ENCODE data around the gene RBKS. TPM values are rescaled to one million over a fixed set of nuclear protein-coding genes. Genes with fewer than 3 reads are reported as not detected.

The RBKS gene
- total and polyA plus RNA-seq, 2 of the 13 experiments (the other 11 are each of a cell fraction or from before 2014, with no cell fraction given): 7.7 to 8.3 TPM

GRCh38 chr2:27890924-27891672 lies 911 bp upstream of the RBKS start (continued):
- TF ChIP-seq SKIL (CRISPR knock-in tag; IDR thresholded peaks at IDR 0.05; ENCODE audit: borderline replicate concordance) (no peak), ZNF660 (CRISPR knock-in tag; IDR thresholded peaks at IDR 0.05; ENCODE audit: borderline replicate concordance, low read depth) (no peak), ZNF879 (CRISPR knock-in tag; IDR thresholded peaks at IDR 0.05) (no peak), TEAD2 (CRISPR knock-in tag; IDR thresholded peaks at IDR 0.05) (no peak), ZSCAN22 (CRISPR knock-in tag; IDR thresholded peaks at IDR 0.05) (no peak), CEBPG (CRISPR knock-in tag; IDR thresholded peaks at IDR 0.05) (no peak), TBP (CRISPR knock-in tag; IDR thresholded peaks at IDR 0.05) (no peak), ZBTB8A (CRISPR knock-in tag; IDR thresholded peaks at IDR 0.05; ENCODE audit: borderline replicate concordance, low read depth) (0 out of 2 replicates have a peak, but pooled peaks have one; percentile 74), SRSF4 (IDR thresholded peaks at IDR 0.05; ENCODE audit: low read depth, low read length, poor library complexity, severe bottlenecking) (no peak), ZSCAN30 (CRISPR knock-in tag; IDR thresholded peaks at IDR 0.05) (no peak), MTERF4 (CRISPR knock-in tag; IDR thresholded peaks at IDR 0.05) (no peak), ZFX (CRISPR knock-in tag; IDR thresholded peaks at IDR 0.05; ENCODE audit: low read depth) (no peak), NR0B2 (CRISPR knock-in tag; IDR thresholded peaks at IDR 0.05) (peak; percentile 82; the same call in 1 of the 2 replicates), AKAP8 (CRISPR knock-in tag; IDR thresholded peaks at IDR 0.05) (no peak), MIXL1 (CRISPR knock-in tag; IDR thresholded peaks at IDR 0.05) (no peak), RFX3 (CRISPR knock-in tag; IDR thresholded peaks at IDR 0.05) (no peak), EP300 (IDR thresholded peaks at IDR 0.05; ENCODE audit: low read depth in 2 of 2, low read length in 2 of 2) (no peak), EP300 (CRISPR knock-in tag; IDR thresholded peaks at IDR 0.05; ENCODE audit: borderline replicate concordance) (peak; percentile 28; the same call in 1 of the 2 replicates), ZMAT3 (CRISPR knock-in tag; conservative IDR thresholded peaks at IDR 0.05) (no peak; the same call in 1 of the 2 replicates), MXD4 (CRISPR knock-in tag; IDR thresholded peaks at IDR 0.05) (0 out of 2 replicates have a peak, but pooled peaks have one; percentile 23), GTF2F1 (IDR thresholded peaks at IDR 0.05; ENCODE audit: low read length) (no peak), KLF6 (CRISPR knock-in tag; IDR thresholded peaks at IDR 0.05) (no peak), ZNF773 (CRISPR knock-in tag; IDR thresholded peaks at IDR 0.05; ENCODE audit: borderline replicate concordance) (no peak), ZNF251 (CRISPR knock-in tag; IDR thresholded peaks at IDR 0.05) (no peak)

All from HepG2 (cell line).